ENCODE measurements around the gene JUNB.
"Not testable (repeated sequence)": the region's sequence is repeated elsewhere in the genome, so short reads cannot be mapped to it uniquely, and the experiment has no call there.

The JUNB gene

GRCh38 chr19:12800923-12801465 is 9.7 kb downstream of the JUNB start:
- intact Hi-C loops (cut with DNase I) = loop anchor here (5.0 kb wide), 1 partner anchor 39 kb away; no protein-coding TSS in a partner anchor
- DNase-seq = peak in 5 of 10 donors; percentile 31 to 88 (median 34)

DNA sequence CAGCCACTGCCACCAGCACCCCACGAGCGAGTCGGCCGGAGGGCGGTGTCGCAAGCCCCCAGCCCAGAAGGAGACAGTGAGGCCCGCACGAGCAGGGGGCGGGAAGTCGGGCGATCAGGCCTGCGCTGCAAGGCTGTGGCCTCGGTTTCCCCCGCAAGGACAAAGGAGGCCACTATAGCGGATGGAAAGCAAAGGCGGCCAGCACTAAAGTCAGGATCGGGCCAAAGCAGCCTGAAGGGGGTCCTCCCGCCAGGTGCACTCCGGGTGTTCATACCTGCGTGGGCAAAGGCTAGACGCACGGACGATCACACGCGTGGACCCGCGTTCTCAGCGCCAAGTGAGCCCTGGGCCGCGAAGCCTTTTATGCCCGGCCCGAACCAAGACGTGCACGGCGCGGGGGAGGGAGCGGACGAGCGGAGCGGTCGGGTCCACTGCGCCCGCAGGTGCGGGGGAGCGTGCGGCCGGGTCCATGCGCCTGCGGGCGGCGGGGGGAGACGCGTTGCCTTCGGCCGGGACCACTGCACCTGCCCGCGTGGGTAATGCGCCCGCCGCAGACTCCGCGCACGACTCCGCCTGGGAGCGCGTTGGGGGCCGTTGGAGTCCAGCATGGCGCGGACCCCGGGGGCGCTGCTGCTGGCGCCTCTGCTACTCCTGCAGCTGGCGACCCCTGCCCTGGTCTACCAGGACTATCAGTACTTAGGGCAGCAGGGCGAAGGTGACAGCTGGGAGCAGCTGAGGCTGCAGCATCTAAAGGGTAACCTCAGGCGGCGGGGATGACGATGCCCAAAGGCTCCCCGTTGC is 10.4 kb downstream of the JUNB start, which contains the start of the genes PRDX2 and THSD8:
Gene PRDX2, minus strand, starts transcription at position 335 of the 801 bp plus-strand sequence. CDS start 539 bp downstream, outside the sequence.
Gene THSD8, plus strand, starts transcription at position 604 of the 801 bp plus-strand sequence. Its CDS starts 3 bp downstream, at position 607.
- intact Hi-C loops (cut with DNase I) = loop anchor here (5.0 kb wide), 1 partner anchor 39 kb away; no protein-coding TSS in a partner anchor
- peak; percentile 75 to 98 (median 86) for DNase-seq

DNA sequence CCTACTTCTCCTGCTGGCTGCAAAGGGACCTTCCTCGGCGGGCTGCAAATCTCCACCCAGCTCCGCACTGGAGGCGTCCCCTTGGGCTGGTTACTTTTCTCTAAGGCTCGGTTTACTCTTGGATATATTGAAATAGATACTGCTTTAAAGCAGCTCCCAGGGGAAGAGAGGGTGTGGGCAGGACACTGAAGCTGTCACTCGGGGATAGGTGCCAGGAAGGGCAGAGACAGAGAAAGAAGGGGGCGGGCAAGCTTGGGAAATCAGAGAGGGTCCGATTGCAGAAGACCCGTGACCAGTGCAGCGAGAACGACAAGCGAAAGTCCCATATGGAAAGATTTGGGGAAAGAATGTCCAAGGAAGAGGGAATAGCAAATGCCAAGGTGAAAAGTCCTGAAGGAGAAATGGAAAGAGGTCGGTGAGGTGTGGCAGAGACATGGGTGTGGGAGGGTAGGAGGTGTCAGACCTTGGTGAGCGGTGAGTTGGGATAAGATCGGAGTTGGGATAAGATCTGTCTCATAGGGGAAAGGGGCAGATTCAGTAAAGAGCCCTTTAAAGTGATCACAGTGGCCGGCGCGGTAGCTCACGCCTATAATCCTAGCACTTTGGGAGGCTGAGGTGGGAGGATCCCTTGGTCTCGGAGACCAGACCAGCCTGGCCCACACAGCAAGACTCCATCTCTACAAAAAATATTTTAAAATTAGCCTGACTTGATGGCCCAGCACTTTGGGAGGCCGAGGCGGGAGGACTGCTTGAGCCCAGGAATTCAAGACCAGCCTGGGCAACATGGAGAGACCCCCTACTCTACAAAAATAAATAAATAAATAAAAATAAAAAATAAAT is 11.2 kb downstream of the JUNB start:
- intact Hi-C loops (cut with DNase I) = loop anchor here (5.0 kb wide), 1 partner anchor 40 kb away; no protein-coding TSS in a partner anchor
- peak in 2 of 10 donors; percentile 80 to 87 for DNase-seq

- no peak for DNase-seq
- intact Hi-C loops (cut with DNase I) = loop anchor here (5.0 kb wide), 1 partner anchor 42 kb away; no protein-coding TSS in a partner anchor
Measured at GRCh38 chr19:12804051-12804450, 12.8 kb downstream of the JUNB start.

- intact Hi-C loops (cut with DNase I) = no loop called here
- DNase-seq = peak; percentile 84 to 100 (median 92)
Measured at GRCh38 chr19:12806242-12807081, 15.2 kb downstream of the JUNB start, which contains the start of gene RNASEH2A. Gene RNASEH2A, plus strand, starts transcription at chr19:12806584. Its CDS starts 90 bp downstream, at chr19:12806674.

- intact Hi-C loops (cut with DNase I) = no loop called here
- no peak for DNase-seq
Measured at GRCh38 chr19:12815088-12815487, 23.8 kb downstream of the JUNB start.

DNA sequence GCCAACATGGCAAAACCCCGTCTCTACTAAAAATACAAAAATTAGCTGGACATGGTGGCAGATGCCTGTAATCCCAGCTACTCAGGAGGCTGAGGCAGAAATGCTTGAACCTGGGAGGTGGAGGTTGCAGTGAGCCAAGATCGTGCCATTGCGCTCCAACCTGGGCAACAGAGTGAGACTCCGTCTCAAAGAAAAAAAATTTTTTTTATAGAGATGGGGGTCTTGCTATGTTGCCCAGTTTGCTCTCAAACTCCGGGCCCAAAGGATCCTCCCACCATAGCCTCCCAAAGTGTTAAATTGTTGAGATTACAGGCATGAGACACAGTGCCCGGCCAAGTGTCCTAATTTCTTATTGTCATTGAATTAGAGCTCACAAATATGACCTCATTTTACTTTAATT is 25.9 kb downstream of the JUNB start:
- DNase-seq; intact Hi-C loops (cut with DNase I): not testable (repeated sequence)

DNA sequence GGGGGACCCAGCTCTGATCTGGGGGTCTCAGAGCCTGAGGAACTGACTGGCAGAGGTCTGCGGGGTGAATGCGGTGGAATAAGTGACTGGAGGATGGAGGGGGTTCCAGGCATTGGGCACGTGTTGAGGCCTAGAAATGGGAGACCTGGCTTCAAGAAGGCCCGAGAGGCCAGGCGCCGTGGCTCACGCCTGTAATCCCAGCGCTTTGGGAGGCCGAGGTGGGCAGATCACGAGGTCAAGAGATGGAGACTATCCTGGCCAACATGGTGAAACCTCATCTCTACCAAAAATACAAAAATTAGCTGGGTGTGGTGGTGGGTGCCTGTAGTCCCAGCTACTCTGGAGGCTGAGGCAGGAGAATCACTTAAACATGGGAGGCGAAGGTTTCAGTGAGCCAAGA is 26.5 kb downstream of the JUNB start:
- DNase-seq = not testable (repeated sequence)

DNA sequence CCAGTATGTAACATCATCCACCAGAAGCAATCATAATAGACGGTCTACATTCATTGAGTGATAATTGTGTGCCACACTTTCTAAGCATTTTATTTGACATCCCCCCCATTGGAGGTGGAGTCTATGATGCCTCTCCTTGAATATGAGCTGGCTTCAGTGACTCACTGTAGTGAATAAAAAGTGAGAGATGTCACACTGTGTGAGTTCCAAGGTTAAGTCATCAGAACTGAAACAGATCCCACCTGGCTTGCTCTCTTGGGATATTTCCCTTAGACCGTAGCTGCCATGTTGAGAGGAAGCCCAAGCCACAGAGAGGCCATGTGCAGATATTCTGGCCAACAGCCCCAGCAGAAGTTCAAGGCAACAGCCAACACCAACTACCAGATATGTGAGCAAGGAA is 30.5 kb downstream of the JUNB start:
- no peak for DNase-seq
- intact Hi-C loops (cut with DNase I) = no loop called here

More for the DNA sequence above, 26.5 kb downstream of the JUNB start:
- intact Hi-C loops (cut with DNase I) = not testable (repeated sequence)

DNA sequence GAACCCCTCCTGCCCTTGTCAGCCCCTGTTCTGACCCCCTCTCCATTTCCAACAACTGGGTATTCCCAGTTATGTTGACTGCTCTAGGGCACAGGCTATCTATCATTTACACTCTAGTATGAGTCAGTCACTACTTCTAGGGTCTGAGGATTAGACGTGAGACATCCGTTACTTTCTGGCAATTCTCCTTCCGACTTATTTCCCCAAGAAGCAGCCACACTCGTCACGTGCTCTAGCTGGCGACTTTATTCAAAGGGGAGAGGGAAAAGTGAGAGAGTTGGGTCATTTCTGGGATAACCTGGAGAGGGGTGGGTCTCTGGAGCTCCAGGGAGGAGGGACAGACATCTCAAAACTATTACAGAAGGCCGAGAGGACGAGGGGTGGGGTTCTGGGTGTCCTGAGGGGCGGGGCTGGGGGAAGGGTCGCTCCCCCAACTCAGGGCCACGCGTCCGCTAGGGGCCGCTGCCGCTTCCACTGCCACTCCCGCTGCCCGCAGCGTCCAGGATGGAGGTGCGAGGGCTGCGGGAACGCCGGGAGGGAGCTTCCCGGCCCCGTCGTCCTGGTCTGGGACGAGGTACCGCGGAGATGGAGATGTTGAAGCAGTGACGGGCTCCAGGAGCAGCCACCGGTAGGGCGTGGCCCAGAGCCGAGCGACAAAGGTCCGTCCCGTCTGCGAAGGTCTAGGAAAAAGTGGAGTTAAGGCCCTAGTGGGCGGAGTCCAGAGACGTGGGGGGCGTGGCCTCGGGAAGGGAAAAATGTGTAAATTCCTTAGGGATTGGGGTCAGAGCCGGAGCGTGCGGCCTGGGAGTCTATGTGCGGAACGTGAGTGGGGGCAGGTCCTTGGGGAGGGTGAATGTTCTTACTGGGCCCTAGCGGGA is 34.2 kb downstream of the JUNB start:
- peak in 1 of 10 donors; percentile 56 for DNase-seq
- intact Hi-C loops (cut with DNase I) = no loop called here

DNA sequence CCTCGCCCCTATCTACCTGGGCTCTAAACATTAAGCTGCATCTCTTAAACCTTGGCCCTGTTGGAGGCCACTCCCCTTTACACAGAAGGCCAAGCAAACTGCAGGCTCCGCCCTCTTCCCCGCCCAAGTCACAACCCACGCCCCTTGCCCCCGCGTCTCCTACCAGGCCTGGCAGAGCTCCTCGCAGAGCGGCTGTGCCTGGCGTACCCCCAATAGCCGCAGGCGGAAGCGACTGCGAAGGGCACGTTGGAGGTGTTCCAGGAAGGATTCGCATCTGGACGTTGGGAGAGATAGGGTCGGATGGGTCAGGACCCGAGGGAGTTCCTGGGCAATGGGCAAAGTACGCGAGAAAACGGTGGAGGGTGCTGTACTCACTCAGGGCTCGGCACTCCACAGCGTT is 37.2 kb downstream of the JUNB start:
- no peak for DNase-seq
- intact Hi-C loops (cut with DNase I) = no loop called here

GRCh38 chr19:12833418-12833737 is 42.1 kb downstream of the JUNB start:
- intact Hi-C loops (cut with DNase I) = no loop called here

DNA sequence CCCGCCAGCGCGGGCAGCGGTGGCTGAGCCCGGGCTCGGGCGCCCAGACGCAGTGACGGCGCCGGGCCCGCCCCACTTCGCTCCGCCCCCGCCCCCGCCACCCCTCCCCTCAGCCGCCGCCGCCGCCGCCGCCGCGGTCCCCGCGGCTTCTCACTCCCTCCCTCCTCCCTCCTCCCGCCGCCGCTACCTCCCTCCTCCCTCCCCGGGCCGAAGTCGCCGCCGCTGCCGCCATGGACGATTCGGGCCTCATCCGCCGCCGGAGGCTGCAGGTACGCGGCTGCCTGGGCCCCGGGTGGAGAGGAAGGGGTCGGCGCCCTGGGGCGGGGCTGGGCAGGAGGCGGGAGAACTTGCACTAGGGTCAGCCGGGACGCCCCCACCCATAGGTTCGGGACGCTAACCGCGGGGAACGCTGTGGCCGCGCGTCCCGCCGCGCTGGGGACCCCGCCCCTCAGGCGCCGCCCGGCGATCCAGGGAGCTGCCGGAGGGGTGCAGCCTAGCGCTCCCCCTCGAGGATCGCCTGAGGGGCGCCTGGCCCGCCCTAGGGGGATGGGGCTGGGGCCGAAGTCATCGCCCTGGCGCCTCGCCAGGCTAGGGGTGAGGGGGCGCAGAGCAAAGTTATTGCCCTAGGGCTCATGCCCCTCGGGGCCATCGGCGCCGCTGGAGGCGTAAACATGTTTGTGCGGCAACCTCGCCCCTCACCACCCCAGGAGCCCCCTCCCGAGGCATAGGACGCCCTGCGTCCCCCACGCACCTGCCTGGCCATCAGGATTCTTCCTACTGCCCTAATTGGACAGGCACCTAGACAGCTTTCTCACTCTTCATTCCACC is 42.7 kb downstream of the JUNB start:
- peak in 6 of 10 donors; percentile 40 to 88 (median 68) for DNase-seq
- intact Hi-C loops (cut with DNase I) = no loop called here

More at GRCh38 chr19:12833418-12833737, 42.1 kb downstream of the JUNB start:
- DNase-seq = peak in 1 of 10 donors; percentile 8

DNA sequence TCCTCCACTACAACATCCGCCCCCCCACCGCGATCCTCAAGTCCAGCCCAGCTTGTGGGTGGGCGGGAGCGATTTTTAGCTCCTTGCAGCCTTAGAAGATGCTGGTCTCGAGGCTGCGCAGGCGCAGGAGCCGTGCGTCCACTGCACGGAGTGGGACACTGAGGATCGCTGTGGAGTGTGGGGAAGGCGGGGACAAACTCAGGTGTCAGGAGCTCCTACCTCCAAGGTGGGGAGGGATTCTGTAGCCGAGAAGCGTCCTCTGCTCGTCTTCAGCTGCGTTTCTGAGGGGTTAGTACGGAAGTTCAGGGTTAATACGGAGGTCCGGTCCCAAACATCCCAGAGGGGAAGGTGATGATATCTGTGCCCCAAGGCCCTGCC is 43.3 kb downstream of the JUNB start, which contains the start of gene RTBDN:
Gene RTBDN, minus strand, starts transcription at position 14 of the 378 bp plus-strand sequence. CDS start 4,600 bp downstream, outside the sequence.
- intact Hi-C loops (cut with DNase I) = no loop called here
- DNase-seq = peak in 9 of 10 donors; percentile 24 to 95 (median 76)

- DNase-seq = peak in 8 of 10 donors; percentile 23 to 93 (median 66)
- intact Hi-C loops (cut with DNase I) = no loop called here
Measured at GRCh38 chr19:12834976-12835757, 43.9 kb downstream of the JUNB start.

DNA sequence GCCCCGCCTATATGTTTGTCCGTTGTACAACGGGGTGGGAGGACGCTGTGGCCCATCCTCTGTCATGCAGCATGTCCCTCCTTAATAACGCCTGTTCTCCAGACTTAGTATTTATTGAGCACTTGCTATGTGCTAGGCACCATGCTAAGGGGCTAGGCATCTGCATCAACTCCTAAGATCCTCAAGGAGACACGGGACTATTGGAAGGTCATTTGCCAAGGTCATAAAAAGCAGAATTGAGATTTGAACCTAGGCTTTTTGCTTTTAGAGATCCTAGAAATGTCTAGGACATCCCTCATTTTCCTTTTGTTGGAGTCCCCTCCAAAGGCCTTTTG is 45.2 kb downstream of the JUNB start:
- no peak for DNase-seq
- intact Hi-C loops (cut with DNase I) = no loop called here

GRCh38 chr19:12837225-12837624 is 45.9 kb downstream of the JUNB start:
- peak in 1 of 10 donors; percentile 11 for DNase-seq
- intact Hi-C loops (cut with DNase I) = no loop called here
